HG03103 (cell line): Measurements from ENCODE around the gene CORO2A.

Experiments
- ATAC-seq: cut with Tn5 transposase; IDR thresholded peaks from one replicate; pipeline ENCODE4 v1.9.1; 2021; ENCODE audit warnings: low read depth; ENCODE audit not compliant: unreplicated experiment

The CORO2A gene

DNA sequence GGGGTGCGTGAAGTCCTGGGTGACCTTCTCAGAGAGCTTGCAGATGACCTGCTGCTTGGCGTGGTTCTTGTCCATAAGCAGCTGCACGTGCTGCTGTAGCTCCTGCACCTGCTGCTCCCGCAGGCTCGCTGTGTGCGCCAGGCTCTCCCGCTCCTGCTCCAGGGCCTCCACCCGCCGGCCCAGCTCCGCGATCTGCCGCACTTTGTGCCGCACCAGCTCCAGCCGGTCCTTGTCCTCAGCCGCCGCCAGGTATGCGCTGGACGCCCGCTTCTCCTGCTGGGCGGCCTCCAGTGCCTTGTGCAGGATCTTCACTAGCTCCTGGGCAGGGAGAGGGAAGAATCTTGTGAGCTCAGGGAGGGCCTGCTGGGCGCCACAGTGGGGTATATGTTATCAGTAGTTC is 28.5 kb upstream of the CORO2A start:
- ATAC-seq: no peak

DNA sequence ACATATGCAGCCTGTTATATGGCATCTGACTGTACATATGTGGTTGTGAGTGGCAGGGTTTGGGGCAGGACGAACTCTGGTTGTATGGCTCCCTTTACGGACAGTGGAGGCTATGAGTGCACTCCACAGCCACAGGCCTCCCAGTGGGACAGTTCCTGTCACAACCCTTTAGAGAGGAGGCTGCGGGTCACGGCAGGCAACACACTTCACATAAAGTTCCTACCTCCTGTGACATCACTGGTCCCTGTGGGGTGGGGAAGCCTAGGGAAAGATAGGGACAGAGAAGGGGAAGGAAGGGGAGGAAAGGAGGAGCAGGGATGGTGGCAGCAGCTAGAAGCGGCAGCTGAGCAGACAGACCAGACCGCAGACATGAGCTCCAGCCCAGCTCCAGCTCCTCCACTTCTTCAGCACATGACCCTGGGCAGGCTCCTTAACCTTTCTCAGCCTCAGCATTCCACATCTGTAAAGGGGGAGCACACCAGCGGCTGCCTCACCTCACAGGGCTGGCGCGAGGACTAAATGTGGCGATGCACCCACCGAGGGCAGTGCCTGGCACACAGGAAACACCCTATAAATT is 27.4 kb upstream of the CORO2A start:
- no peak for ATAC-seq

DNA sequence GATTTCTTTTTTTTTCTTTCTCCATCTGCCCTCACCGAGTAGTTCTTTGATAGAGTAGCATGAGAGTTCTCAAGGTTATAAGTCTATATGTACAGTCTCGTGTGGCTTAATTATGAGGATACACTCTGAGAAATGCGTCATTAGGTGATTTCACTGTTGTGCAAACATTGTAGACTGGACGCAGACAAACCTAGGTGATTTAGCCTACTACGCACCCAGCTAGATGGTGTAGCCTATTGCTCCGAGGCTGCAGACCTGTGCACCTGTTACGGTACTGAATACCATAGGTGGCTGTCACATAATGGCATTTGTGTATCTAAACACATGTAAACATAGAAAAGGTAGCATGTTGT is 26.9 kb upstream of the CORO2A start:
- no peak for ATAC-seq

DNA sequence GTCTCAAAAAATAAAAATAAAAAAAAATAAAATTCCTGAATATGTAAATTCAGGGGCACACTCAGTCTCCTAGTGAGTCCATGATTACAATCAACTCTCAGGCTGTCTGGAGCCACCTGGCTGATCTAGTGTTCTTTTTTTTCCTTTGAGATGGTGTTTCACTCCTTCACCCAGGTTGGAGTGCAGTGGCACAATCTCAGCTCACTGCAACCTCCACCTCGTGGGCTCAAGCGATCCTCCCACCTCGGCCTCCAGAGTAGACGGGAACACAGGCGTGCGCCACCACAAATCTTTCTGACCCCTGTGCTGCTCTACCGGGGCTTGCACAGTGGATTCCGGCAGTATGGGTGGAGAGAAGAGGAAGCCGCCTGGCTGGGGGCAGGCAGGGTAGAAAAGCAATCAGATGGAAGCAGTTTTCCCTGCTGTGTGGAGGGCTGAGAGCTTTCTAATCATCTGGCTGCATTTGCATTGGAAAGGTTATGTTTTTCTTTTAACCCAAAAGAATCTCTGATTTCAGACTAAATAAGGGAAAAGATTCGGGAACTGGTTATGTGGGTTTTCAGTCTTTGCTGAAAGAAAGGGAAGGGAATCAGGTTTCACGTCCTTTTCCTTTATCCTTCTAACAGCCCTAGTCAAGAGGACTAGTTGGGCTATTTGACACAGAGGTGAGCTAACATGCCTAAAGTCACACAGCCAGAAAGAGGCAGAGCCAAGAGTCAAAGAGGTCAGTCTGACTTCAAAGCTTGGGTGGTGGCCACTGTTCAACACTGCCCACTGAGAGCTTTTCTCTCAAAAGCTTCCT is 26.3 kb upstream of the CORO2A start:
- ATAC-seq: no peak

DNA sequence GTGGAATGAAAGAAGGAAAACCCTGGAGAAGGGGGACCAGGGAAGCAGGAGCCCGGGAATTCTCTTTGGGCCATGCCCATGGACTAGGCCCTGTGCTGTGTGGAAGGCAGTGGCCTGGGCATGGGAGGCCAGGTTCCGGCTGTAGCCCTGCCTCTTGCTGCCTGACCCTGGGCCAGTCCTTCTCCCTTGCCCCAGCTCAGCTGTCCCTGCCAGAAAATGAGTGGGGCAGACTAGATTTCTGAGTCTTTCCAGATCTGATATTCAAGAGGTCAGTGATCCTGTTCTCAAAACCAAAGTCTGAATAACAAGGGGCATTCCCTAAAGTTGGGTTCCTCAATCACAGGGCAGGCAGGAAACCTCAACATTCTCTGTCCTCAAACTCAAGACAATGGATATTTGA is 24.8 kb upstream of the CORO2A start:
- no peak for ATAC-seq

DNA sequence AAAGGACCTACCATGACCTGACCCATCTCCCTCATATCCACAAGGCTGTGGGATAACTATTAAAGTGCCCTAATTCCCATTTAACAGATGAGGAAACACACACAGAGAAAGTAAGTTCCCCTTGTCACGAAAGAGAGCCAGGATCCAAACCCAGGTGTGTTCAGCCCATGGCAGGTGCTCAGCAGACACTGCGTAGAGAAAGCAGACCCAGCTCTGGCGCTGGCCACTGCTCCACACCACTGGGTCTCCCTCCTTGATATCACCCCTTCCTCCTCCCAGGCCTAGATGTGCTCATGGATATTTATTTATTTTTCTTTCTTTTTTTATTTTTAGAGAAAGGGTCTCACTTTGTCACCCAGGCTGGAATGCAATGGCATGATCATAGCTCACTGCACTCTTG is 24.0 kb upstream of the CORO2A start:
- ATAC-seq: no peak

DNA sequence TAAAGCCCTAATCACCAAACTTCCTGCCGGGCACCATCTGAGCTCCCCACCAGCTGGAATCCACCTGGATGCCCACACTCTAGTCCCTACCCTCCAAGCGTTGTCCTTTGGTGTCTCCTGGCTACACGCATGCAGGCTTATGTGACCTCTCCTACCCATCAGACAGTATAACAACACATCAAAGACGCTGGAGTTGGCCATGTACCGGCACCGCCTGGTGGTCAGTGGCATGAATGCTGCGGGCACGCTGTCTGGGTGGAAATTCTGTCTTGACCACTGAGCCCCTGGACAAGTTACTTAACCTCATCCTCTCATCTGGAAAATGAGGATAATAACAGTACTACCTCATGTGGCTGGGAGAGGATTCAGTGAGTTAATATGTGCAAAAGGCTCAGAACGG is 23.4 kb upstream of the CORO2A start:
- no peak for ATAC-seq

DNA sequence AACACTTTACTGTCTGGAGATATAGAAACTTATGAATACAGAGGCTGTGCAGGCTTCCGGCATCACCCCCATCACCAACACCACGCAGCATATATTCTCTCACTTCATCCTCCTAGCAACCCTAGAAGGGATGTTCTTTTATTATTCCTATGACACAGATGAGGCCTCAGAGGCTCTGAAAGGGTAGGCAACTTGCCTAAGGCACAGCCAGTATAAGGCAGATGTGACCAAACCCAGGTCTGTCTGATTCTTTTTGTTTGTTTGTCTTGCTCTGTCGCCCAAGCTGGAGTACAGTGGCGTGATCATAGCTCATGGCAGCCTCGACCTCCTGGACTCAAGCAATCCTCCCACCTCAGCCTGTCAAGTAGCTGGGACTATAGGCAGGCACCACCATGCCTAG is 22.8 kb upstream of the CORO2A start:
- ATAC-seq: no peak

DNA sequence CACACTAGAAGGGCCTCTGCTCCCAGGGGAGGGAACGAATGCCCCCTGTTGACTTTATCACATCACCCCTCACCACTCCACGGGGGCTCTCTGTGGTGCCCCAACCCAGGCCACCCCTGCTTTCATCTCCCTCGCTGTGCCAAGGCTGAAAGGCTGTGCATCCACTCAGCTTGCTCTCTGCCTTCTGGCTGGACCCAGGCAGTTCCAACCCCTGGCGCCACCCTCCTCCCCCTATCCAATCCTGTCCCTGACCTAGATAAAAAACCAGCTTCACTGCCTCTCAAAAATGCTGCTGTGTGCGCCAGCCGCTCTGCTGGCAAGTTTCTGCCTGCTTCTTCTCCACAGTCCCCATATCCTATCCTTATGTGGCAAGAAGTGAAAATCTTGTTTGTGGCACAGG is 22.4 kb upstream of the CORO2A start:
- ATAC-seq: no peak

DNA sequence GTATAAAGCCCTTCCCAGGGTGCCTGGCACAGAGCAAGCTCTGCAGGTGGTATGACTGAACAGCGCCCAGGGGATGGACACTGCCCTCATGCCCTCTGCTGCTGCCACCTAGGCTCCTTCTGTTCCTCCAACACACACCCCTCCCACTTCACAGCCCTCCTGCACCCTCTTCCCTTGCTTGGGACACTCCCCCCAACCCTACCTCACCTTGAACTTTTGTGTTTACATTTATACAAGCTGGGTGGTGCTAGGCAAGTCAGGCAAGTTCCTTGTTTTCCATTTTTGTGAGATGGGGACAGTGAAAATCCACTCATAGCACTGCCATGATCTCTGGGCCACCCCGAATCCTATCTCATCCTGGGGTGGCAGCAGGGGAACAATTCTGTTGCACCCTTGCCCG is 18.8 kb upstream of the CORO2A start:
- no peak for ATAC-seq

DNA sequence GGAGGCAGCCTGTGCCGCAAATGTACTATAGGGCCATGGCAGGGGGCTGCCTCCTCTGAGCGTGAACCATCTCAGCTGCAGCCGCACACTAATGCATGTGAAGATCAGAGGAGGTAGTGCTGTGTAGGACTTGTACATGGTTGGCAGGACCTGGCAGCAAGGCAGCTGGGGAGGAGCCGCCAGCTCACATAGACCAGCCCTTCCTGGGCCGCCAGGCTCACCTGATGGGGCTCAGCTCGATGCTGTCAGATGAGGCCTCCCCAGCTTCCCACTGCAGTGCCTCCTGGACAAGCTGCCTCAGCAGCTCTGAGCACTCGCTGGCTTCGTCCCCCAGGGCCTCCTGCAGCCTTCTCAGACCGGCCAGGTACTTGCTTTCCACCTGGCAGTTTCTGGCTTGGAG is 18.0 kb upstream of the CORO2A start:
- ATAC-seq: no peak

DNA sequence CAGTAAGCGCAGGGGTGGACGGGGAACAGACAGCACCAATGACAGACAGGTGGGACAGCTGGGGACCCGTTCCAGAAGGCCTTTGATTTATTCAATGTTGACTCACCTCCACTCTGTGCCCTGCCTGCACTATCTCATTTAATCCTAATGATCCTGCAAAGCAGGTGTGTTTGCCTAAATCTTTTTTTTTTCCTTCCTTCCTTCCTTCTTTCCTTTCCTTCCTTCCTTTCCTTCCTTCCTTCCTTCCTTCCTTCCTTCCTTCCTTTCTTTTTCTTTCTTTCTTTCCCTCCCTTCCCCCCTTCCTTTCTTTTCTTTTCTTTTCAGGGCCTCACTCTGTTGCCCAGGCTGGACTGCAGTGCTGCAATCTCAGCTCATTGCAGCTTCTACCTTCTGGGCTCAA is 17.1 kb upstream of the CORO2A start:
- no peak for ATAC-seq

DNA sequence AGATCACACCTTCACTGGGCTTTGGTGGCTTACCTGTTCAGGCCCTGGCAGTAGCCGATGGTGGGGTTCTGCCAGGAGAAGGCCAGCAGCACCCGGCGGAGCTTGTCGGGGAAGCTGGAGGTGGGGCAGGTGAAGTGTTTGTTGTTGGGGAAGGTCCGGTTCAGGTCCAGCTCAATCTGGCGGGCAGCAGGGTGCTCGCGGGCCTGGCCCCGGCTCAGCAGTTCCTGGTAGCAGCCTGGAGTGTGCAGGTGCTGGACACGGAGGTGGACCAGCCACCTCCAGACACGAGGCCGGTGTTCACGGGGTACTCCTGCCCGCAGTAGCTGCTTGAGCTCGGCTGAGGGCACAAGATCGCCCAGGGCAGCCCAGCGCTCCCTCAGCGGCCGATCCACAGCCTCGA is 16.2 kb upstream of the CORO2A start:
- ATAC-seq: no peak

DNA sequence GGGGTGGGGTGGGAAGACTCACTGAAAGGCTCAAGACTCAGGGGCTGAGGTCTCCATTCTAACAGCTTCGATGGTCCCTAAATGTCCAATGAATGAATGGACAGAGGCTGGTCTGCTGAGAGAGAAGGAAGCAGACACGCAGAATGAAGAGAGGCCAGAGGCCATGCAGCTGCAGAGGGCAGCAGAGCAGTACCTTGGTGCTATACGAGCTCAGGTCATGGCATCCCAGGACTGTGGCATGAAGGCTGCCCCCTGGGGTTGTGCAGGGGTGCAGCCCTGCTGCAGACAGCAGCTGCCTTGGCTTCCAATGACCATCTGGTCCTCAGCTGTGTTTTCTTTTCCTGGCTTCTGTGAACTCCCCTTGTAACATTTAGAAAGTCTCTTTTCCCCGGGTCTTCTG is 15.2 kb upstream of the CORO2A start:
- no peak for ATAC-seq

DNA sequence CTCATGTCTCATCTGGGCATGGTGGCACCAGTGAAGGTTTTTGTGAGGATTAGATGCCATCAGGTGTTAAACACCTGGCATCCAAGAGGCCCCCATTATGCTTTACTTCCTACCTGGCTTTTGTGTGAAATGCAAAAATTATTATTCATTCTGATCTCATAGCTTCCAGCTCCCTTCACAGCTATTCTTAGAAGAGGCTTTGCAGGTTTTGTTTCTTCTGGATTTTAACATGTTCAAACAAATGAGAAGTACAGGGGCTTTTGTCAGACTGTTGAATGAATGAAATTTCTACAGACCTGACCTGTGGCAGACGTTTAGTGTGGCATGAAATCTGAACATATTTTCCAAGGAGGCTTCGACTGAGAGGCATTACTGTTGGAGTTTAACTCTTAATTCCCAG is 14.3 kb upstream of the CORO2A start:
- no peak for ATAC-seq

DNA sequence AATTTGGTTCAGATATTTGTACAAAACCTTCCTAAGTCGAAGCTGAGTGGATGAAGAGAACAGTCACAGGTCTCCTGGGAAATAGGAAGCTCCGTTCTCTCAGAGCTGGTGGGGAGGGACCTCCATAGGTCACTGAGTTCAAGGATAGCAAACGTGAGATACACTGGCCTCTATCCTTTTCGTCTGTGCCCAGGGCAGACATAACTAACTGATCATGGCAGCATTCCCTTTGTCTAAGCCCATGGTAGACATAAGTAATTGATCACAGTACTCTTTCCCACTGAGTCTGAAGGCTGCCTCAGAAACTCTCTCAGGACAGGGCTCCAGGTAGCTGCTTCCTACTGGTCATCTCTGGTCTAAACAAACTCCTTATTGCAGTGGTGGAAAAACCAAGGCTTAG is 12.3 kb upstream of the CORO2A start:
- ATAC-seq: no peak

DNA sequence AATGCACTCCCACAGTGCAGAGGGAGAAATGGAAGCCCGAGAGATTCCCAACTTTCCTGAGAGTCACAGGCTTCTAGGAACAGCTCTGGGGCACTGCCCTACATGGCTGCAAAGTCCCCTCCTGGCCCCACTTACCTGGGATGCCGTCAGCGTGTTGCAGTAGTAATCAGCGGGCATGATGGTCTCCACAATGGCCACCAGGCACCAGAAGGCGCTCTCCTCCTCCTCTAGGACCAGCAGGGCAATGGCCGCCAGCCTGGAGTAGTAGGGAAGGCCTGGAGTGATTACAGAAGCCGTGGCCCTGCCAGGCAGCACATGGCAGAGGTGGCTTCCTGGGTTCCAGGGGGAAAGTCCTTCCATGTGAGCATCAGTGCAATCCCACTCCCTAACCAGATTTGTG is 10.7 kb upstream of the CORO2A start:
- ATAC-seq: no peak

DNA sequence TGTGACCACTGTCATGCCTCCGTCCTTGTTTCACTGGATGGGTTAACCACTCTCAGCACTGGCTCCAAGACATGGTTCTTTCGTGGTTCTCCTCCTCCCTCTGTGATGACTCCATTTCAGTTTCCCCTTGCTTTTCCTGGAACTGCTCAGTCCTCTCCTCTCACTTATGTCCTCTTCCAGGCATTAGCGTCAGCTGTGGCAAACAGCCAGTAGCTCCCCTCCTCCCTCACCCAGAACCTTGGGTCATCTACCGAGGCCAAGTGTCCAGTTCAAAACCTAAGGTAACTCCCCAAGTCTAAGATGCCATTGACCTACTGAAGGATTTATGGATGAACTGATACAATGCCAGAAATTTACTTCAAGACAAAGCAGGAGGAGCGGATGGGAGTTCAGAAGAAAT is 9.8 kb upstream of the CORO2A start:
- no peak for ATAC-seq

DNA sequence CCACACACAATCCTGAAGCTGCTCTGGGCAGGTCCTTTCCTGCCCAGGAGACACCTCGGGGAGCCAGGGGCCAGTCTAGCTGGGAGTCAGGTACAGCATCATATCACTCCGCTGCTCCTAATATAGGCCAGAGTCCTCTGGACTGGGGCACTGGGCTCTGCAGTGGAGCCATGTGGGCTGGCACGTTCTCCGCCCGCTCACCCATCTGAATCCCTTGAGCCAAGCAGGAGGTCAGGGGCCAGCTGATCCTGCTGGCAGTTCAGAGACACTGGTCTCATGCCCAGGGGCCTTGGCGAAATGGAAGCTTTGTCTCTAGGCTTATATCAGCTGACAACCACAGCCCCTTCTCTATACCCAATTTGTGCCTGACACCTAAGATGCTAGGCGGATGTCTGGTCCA is 9.3 kb upstream of the CORO2A start:
- ATAC-seq: no peak

DNA sequence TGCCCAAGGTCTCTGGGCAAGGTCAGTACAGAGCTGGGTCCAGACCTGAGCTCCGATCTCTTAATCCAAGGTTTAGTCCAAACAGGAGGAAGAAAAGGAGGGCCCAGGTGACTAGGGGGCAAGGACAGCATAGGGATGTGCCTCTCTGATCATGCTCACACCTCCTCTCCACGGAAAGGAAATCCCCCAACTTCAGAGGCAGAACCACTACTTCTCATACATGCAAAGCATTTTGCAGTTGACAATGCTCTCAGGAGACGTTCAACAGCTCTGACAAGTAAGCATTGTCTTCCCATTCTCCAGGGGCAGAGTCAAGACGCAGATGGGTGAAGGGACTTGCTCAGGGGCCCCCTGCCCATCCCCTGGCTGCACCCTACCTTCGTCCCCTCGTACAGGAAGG is 8.7 kb upstream of the CORO2A start:
- ATAC-seq: no peak

DNA sequence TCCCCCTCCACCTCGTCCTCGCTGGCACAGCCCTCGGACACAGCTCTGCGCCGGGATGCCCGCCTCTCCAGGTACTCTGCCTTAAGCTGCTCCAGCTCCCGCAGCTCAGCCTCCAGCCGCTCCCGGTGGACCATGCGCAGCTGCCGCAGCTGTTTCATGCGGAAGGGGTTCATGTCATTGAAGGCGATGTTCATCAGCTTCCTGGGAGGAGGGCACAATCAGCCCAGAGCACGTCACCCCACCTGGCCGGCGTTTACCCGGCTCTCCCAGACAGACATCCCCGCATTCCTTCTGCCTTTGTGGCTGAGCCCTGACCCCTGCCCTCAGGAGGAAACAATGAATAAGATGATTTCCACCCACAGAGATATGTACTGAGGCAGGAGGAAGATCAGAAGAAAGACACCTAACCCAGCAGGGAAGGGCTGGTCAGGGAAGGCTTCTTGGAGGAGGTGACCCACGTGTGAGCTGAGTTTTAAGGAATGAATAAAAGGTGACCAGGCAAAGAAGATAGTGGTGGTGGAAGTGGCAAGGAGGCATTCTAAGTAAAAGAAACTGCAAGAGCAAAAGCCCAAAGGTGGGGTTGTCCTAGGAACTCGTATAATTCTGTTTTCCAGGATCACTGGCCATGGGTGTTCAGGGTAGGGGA is 7.1 kb upstream of the CORO2A start:
- no peak for ATAC-seq

DNA sequence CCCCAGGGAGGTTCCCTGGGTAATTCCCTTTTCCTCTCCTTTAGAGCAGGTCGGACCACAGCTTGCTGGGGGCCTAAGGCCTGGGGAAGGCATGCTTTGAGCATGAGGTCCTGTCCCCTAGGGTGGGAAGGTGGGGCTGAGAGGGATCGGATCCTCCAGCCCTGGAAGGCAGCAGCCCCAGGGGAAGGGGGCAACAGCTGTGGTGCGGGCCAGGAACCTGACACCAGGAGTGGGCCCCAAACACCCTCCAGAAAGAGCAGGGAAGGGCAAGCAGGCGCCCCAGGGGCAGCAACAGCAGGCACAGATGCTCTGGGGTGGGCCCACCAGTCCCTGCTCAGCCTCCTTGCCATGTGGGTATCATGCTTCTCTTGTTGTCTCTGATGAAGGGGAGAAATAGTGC is 3.2 kb upstream of the CORO2A start:
- ATAC-seq: no peak
